ENCODE results near the gene PHLDA1.
A peak's percentile ranks its signal among the peaks of the same experiment; 100 is the strongest.
"Not testable (repeated sequence)": the region's sequence is repeated elsewhere in the genome, so short reads cannot be mapped to it uniquely, and the experiment has no call there.

Gene PHLDA1

GRCh38 chr12:75985566-75985965 lies 46.0 kb downstream of the PHLDA1 start:
- no peak for DNase-seq (ENCODE audit: low spot score)

GRCh38 chr12:75984577-75985182 lies 46.9 kb downstream of the PHLDA1 start:
- DNase-seq (ENCODE audit: low spot score), result no peak

GRCh38 chr12:75983851-75984250 lies 47.7 kb downstream of the PHLDA1 start:
- not testable (repeated sequence) for DNase-seq (ENCODE audit: low spot score)

GRCh38 chr12:75982979-75983660 lies 48.5 kb downstream of the PHLDA1 start:
- DNase-seq (ENCODE audit: low spot score), result peak; percentile 50

- DNase-seq (ENCODE audit: low spot score), result no peak
Measured at GRCh38 chr12:75982169-75982564, 49.4 kb downstream of the PHLDA1 start.

- no peak for DNase-seq (ENCODE audit: low spot score)
Measured at GRCh38 chr12:75981247-75982168, 50.1 kb downstream of the PHLDA1 start.

GRCh38 chr12:75979181-75979580 lies 52.4 kb downstream of the PHLDA1 start:
- no peak for DNase-seq (ENCODE audit: low spot score)

- DNase-seq (ENCODE audit: low spot score), result no peak
Measured at GRCh38 chr12:75978677-75979076, 52.9 kb downstream of the PHLDA1 start.

- peak; percentile 94 for DNase-seq (ENCODE audit: low spot score)
Measured at GRCh38 chr12:75977952-75978671, 53.5 kb downstream of the PHLDA1 start.

GRCh38 chr12:75977590-75977951 lies 54.0 kb downstream of the PHLDA1 start:
- DNase-seq (ENCODE audit: low spot score), result no peak

- no peak for DNase-seq (ENCODE audit: low spot score)
Measured at GRCh38 chr12:75976913-75977312, 54.7 kb downstream of the PHLDA1 start.

- no peak for DNase-seq (ENCODE audit: low spot score)
Measured at GRCh38 chr12:75976113-75976512, 55.5 kb downstream of the PHLDA1 start.

- DNase-seq (ENCODE audit: low spot score), result no peak
Measured at GRCh38 chr12:75975702-75976101, 55.9 kb downstream of the PHLDA1 start.

Data from AG20443 (cell line).